Hepatocyte (in vitro differentiated cells): Measurements from ENCODE around the gene PPP1R14B.

Experiments
- EZH2 ChIP-seq: fragments of 200-600 bp; sonication (generic); IDR thresholded peaks from 2 replicates; pipeline ENCODE4 v1.6.1; 2016; ENCODE audit warnings: antibody characterized with exemption, mild to moderate bottlenecking, borderline replicate concordance
- EZH2phosphoT487 ChIP-seq: fragments of 200-600 bp; sonication (generic); IDR thresholded peaks from one replicate; pipeline ENCODE4 v1.6.1; 2018; ENCODE audit warnings: antibody characterized with exemption, mild to moderate bottlenecking, low read depth, moderate library complexity; ENCODE audit not compliant: unreplicated experiment, severe bottlenecking
- TF ChIP-seq, protein P1 (sequence below): fragments of 200-600 bp; sonication (generic); IDR thresholded peaks from 2 replicates; pipeline ENCODE4 v1.5.1; 2016; ENCODE audit warnings: antibody characterized with exemption, mild to moderate bottlenecking; ENCODE audit not compliant: poor library complexity

GRCh38 chr11:64289002-64289564 is 42.3 kb upstream of the PPP1R14B start:
- TF ChIP-seq, protein P1, sequence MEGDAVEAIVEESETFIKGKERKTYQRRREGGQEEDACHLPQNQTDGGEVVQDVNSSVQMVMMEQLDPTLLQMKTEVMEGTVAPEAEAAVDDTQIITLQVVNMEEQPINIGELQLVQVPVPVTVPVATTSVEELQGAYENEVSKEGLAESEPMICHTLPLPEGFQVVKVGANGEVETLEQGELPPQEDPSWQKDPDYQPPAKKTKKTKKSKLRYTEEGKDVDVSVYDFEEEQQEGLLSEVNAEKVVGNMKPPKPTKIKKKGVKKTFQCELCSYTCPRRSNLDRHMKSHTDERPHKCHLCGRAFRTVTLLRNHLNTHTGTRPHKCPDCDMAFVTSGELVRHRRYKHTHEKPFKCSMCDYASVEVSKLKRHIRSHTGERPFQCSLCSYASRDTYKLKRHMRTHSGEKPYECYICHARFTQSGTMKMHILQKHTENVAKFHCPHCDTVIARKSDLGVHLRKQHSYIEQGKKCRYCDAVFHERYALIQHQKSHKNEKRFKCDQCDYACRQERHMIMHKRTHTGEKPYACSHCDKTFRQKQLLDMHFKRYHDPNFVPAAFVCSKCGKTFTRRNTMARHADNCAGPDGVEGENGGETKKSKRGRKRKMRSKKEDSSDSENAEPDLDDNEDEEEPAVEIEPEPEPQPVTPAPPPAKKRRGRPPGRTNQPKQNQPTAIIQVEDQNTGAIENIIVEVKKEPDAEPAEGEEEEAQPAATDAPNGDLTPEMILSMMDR: no peak
- no peak for TF ChIP-seq EZH2
- no peak for TF ChIP-seq EZH2phosphoT487
